Dedifferentiated amniotic fluid mesenchymal stem cell (primary cell): Measurements from ENCODE around the gene GMDS.

Experiments used
- DNase-seq: peaks from one replicate; pipeline ENCODE4 v3.0.0-alpha.2; 2016; ENCODE audit errors: extremely low spot score

GMDS gene

DNA sequence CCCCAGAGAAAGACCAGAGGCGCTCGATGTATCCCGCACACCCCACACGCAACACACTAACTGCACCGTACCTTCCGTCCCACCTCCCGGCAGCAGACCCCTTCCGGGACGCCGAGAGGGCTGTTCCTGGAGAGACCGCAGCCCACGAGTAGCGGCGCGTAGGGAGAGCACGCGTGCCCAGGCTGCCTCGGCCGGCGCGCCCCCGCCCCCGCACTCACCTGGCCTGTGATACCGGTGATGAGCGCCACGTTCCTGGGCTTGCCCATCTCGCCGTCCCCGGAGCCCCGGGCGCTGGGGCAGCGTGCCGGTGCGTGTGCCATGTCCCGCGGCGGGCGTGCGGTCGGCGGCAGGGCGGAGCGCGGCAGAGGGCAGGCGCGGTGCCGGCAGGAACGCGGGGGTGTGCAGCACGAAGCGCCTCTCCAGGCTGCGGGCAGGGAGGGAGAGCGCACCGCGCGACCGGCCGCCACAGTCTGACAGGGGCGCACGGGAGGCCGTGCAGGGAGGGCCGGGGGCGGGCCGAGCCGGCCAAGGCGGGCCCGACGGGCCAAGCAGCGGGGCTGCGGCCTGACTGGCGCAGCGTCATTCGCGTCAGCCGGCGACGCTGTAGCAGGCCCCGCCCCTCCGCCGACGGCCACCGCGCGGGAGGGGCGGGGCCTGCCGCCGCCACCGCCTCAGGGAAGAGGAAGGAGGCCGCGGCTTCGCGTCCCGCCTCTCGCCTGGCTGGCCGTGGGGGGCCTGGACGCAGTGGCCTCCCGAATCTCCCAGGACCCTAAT is at the start of gene GMDS:
TSS of gene GMDS (minus strand) at position 503 of the 774 bp plus-strand sequence.
- DNase-seq, result peak; percentile 74

DNA sequence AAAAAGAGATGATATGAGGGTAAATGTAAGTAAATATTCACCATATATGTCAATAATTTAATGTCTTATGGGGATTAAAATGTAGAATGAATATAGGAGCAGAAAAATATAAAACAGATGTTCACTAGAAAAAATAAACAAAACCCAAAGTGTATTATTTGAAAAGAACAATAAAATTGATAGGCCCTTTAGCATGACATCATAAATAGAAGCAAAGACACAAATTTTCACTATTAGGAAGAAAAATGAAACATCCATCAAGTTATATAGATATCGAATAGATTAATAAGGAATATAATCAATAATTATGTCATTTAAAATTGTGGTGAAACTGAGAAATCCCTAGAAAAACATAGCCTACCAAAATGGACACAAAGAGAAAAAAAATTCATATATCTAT is 40.1 kb upstream of the GMDS start:
- no peak for DNase-seq

DNA sequence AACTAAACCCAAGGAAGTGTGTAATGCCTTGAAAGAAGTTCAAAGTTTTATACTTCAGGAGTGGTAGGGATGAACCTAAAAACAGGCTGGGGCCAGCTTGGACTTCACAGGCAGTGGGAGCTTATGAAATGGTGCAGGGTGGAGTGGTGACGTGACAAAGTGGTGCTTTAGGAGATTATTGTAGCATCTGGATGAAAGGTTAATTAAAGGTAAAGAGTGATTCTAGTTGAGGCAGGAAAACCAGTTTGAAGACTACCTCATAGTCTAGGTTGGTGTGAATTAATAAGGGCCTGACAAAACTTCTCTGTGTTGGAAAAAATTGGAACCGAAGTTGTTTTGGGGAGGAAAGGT is 30.5 kb upstream of the GMDS start:
- DNase-seq, result no peak

DNA sequence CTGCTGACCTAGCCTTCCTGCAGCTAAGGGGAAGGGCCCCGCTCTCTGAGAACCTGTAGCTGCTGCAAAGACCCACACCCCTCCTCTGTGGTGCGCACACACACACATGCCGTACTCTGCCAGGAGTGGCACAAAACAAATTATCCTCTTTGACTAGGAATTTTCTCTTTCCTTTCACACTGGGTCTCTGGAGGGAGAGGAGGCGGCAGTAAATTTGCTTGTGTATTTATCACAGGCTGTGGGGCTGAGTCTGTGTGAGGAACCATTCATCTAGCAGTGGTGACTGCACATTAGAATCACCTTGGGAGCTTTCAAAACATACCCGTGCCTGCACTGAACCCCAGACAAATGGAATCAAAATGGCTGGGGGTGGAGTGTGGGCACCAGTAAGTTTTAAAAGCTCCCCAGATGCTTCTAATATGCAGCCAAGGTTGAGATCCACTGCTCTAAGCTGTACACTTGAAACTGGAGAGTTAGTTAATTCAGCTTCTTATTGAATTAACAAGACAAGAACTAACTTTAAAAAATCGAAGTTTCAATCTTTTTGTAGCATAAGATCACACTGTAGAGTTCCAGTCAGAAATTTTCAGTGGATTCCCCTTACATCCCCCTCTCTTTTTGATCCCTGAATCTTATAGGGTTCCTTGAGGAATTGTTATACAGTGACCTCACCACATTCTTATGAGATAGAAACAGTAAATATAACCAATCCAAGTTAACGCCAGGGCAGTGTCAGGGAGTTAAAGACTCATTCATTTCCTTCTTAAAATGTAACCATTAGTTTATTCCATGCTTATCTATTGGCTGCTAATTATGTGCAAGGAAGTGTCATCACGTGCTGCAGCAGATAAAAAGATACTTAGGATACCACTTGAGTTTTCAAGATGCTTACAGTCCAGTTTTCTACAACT is 29.8 kb upstream of the GMDS start:
- peak; percentile 33 for DNase-seq

DNA sequence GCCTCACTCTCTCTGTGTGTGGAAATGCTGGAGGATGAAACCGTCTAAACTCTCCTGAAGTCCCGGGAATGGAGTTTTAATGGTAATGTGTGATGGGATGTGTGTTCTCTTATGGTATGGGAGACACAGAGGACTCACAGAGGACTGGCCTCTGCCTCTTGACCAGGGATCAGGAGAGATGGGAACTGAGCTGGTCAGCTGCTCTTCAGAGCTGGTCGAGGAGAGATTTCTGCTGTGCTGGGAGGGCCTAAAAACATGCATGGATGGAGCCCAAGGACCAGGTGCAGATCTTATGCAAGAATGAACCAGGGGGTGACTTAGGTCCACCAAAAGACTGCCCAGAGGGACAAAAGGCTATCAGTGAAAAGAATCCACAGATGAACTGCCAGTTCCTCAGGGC is 27.3 kb upstream of the GMDS start:
- DNase-seq, result no peak

DNA sequence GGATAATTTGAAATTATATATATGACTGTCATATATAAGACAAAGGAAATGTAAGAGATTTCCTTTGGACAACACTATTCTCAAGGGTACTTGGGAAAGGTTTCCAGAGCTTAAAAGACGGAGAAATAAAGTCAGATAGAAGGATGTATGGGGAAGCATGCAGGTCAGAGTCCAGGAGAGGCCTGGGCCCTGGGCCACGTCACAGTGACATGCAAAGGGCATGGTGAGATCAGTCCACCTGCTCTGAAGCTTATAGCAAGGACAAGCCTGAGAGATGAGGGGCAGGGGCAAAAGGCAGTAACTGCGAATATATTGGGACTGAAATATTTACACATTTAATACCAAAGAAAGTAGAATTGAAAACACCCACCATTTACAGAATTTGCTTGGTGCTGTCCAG is 24.6 kb upstream of the GMDS start:
- no peak for DNase-seq

DNA sequence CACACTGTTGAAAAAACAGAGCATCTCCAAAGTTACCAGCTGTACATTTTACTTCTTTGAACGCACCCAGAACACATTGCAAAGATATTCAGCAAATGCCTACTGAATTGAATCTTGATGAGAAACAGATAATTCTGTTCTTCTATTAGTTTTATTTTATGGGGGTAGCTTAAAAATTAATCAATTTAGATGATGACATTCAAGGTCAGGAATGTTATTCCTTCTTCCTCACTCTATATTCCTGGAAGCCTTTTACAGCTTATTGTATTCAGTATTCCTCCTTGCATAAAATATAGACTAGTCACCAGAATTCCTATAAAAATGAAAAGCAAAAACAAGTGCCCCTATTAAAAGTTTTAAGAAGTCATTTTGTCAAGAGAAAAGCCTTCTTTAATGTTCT is 21.4 kb upstream of the GMDS start:
- DNase-seq, result no peak

DNA sequence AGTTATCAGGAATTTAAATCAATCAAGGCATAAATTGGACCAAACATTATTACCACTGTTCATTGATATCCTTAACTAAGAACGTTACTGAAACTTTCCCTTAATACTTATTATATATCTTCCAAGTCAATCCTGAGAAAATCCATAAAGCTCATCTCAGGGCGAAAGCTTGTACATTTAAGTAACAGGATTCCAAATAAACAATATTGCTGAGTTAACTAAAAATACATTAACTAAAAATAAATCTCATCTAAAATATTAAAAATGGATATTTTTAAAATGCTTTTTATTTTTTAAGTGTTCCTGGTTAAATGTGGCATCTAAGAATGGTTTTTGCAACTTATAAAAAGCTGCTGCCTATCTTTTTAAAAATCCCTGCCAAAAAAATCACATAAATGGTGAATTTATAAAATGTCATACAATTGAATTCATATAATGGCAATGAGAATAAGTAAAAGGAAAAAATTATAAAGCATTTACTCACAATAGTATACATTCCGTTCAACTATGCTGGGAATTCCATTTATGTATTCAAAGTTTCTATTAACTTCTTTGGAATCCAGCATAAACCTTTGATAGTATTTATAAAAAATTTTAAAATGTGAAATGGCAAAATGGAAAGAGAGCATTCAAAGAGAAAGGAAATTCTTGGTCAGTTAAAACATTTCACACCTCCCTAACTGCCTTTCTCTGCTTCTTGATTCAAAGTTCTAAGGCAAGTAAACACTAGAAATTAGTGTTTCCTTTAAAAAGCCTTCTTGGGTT is 20.8 kb upstream of the GMDS start:
- DNase-seq, result peak; percentile 27

DNA sequence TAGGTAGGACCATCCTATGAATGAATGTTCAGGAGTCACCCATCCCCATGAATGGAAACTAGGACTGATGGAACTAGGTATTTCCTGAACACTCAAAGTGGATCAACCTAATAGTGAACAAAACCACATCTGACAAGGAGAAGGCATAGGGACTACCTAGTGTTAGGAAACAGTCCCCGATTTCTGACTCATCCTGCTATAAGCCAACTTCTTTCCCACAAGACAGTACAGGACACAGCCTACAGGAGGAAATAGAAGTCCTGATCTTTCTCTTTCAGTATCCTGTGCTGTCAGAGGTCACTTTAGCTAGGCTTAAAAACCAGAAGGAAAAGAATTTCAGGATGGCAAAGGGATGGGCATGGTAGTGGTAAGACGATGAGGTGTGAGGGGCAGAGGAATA is 19.5 kb upstream of the GMDS start:
- no peak for DNase-seq

DNA sequence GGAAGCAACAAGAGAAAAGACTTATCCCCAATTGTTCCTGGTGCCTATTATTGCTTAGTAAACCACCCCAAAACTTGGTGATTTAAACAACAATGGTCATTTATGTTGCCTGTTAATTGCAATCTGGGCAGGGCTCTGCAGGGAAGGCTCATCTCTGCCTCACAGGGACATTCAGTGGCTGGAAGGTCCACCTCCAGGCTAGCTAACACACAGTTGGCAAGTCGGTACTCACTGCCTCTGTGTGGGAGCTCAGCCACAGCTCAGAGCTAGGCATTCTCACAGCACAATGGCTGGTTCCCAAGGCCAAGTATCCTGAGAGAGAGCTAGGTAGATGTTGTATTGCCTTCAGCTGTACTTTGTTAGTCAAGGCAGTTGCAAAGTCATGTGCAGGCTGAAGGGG is 18.5 kb upstream of the GMDS start:
- DNase-seq, result no peak

DNA sequence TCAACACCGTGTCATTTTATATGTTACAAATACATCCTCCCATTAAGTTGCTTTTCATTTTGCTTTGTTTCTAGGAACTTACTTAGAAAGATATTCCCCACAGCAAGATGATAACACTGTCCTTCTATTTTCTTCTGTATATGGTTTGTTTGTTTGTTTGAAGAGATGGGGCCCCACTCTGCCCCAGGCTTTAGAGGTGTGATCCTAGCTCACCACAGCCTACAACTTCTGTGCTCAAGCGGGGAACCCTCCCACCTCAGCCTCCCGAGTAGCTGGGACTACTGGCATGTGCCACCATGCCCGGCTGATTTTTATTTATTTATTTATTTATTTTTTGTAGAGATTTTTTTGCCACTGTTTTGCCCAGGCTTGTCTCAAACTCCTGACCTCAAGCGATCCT is 14.2 kb upstream of the GMDS start:
- no peak for DNase-seq

DNA sequence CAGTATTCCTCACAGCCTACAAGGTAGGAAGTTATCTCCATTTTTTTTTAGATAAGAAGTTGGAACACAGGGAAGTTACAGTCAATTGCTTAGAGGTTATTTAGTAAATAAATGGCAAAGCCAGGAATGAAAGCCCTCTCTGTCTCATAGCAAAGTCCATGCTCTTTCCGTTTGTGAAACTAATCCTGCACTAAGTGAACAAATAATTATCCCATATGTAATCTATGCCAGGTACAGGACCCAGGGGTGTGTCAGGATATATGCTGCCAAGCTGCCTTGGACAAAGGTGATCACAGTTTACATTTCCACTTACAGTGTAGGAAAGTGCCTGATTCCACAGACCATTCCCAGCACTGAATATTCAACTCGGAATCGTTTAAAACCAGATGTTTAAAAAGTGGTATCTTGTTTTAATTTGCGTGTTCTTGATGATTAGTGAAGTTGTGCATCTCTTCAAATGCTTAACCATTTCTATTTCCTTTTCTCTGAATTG is 13.6 kb upstream of the GMDS start:
- DNase-seq, result no peak

DNA sequence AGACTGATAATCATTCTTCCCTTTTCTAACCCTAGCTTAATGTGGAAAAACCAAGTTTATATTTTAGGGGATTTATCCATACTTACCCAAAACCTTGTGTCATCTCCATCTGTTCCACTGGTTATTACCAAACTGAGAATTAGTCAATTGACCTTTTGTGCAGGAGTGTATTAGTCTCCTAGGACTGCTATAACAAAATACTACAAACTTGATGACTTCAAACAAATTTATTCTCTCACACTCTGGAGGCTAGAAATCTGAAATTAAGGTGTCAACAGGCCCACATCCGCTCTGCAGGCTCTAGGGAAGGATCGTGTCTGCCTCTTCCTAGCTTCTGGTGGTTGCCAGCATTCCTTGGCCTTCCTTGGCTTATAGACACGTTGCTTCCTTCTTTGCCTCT is 12.7 kb upstream of the GMDS start:
- DNase-seq, result no peak

DNA sequence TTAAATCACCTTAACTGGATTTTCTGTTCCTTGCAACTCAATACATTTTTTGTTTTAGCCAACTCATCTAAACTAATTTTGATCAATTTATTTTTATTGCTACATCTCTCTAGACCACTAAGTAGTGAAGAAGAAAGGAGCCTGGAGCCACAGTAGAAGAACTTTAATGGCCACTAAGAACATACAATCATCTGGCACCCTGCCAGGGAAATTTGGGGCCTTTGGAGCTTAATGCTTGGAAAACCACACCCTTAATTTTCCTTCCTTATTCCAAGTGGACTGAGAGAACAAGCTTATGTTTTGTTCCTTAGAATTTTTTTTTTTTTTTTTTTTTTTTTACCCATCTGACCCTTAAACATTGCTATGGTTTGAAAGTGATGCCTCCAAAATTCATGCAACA is 12.0 kb upstream of the GMDS start:
- DNase-seq, result no peak

DNA sequence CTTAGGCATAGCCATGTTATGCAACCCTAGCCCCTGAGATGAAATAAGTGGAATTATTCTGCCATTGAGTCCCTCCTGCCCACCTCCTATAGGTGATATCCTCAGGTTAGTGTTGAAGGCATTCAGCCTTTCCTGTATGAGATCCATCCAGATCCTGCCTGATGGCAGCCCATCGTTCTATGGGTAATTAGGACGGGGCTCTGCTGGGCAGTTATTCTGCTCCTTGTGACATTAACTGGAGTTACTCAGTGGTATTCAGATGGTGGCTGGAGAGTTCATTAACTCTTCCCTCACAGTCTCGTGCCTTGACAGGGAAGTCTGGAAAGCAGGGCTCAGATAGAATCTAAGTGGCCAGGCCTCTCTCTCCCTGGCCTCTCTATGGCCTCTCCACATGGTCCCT is 9.3 kb upstream of the GMDS start:
- DNase-seq, result no peak

DNA sequence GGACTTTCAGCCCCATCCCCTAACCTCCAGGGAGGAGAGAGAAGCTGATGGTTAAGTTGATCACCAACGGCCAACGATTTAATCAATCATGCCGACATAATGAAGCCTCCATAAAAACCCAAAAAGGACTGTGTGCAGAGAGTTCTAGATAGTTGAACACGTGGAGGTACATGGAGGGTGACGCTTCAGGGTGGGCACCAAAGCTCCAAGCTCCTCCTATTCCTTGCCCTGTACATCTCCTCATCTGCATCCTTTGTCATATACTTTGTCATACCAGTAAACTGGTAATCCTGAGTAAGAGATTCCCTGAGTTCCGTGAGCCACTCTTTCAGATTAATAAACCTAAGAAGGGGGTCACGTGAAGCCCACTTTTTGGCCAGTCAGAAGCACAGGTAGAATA is 3.7 kb upstream of the GMDS start:
- DNase-seq, result no peak

DNA sequence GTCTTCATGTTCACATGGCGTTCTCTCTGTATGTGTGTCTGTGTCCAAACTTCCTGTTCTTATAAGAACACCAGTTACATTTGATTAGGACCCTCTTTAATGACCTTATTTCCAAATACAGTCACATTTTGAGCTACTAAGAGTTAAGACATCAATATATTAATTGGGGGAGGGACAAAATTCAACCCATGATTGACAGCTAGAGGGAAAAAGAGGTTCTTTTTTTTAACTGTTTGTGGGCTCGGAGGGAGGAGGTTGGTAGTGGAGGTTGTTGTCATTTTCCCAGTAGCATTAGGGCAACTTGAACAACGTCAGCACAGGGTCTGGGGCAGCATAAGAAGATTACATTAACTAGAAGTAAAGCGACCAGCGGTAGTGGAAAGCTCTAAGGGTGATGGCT is 2.3 kb upstream of the GMDS start:
- no peak for DNase-seq

DNA sequence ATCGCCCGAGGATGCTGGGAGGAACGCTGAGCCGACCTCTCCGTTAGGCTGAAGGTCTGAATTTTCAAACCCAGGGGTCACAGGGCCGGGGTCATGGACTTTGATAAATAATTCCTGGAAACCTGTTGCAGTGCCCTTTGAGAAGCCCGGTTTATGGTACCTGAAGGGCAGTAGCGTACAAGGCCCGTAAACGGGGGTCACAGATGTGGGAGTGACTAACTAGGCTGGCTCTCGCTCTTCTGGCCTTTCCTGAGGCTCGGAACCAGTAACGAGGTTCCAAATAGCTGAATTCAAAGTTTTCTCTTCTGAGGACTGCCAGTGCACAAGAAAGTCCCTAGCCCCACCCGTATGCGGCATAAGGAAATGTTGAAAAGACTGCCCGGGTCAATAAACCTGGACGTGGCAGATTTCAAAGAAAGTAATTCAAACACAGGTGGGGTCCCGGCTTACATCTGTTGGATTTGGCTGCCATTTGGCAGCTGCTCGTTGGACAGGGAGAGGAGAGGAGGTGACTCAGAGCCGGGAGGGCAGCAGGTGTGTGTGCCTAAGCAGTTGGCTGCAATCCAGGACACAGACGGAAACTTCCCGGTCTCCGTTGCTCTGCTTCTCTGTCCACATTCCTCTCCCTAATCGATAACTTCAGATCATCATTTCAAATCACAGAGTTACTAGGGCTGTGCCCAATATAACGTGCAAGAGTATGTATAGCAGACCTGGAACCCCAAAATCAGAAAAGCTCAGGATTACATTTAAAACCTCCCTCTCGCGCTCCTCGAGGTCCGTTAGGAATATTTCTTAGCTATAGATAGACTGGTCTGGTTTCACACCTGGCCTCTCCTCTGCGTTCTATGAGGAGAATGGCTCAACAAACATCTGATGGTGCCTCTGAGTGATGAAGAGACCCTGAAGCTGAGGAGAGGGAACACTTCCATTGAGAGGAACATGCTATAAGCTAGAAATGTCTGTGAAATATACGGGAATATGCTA is 765 bp upstream of the GMDS start:
- no peak for DNase-seq

DNA sequence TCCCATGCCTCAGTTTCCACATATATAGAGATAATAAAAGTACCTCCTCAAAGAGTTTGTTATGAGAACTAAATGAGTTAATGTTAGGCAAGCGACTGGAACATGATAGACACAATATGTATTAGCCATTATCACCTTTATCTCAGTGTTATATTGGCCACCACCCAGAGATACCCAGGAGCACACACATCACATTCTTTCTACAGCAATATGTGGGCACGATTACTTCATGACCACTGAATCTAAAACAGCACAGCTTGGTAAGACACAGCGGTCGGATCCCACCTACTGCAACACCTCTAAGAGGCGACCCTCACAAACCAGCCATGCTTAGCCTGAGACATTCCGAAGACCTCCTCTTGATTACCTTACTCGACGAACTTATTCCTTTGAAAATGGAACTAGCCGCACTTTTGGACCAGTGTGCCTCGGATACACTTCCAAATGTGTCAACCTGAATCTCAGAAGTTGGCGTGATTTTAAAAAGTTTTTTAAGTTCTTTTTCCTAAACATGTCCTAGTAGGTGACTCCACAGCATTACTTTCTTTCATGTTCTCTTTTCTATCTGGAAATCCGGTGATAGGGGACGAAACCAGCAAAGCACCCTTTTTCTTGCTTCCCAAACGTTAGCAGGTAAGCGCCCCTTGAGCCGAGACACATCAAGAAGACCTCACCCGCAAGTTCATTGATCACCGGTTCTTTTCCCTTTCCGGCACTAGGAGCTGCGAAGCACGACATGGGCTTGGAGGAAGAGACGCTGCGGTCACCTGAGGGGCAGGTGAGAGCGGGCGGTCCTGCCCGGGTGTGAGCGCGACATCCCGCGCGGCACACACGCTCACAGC is 923 bp downstream of the GMDS start:
- no peak for DNase-seq

DNA sequence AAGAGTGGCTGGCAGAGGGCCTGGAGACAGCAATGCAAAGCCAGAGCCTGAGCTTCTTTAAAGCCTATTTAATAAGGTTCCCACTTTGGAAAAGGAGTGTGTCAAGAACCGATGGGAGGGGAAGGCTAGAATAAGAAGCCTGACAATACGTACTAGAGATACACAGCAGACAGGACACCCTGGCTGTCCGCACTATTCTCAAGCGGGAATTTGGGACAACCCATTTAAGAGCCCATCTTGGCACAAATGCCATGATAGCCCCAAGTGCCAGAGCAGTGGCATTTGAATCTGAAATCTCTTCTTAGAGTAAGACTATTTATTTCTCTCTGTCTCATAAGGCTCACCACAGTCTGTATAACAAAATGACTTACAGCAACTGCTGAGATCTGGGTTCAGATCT is 3.1 kb downstream of the GMDS start:
- DNase-seq, result no peak
